NB4 (cell line): ENCODE measurements around the gene SMARCA4.

ENCODE experiments used
- DNase-seq: peaks from one replicate; pipeline ENCODE4 v3.0.0; 2010; ENCODE audit warnings: low read depth
- H3K4me3 ChIP-seq: one replicate; pipeline ENCODE4 v1.5.1; 2011; ENCODE audit warnings: mild to moderate bottlenecking, low read depth, low read length, moderate library complexity
- CTCF ChIP-seq: IDR thresholded peaks from one replicate; pipeline ENCODE4 v1.5.1; 2012; ENCODE audit warnings: low read depth, low read length
- MAX ChIP-seq: IDR thresholded peaks from 2 replicates; pipeline ENCODE4 v1.6.1; 2011; ENCODE audit warnings: low read depth, low read length
- MYC ChIP-seq: IDR thresholded peaks from 2 replicates; pipeline ENCODE4 v1.6.1; 2011; ENCODE audit warnings: low read depth, low read length
- POLR2A ChIP-seq: IDR thresholded peaks from 2 replicates; pipeline ENCODE4 v1.6.1; 2011; ENCODE audit warnings: mild to moderate bottlenecking; ENCODE audit not compliant: insufficient read length; ENCODE audit errors: extremely low read depth

Gene SMARCA4

GRCh38 chr19:11018763-11019162, 57.9 kb downstream of the SMARCA4 start:
- no peak overlapping the region for H3K4me3 ChIP-seq
- DNase-seq: no peak
- no peak for TF ChIP-seq MAX
- no peak for TF ChIP-seq MYC
- TF ChIP-seq POLR2A: no peak
- TF ChIP-seq CTCF: no peak

- no peak for DNase-seq
- no peak for TF ChIP-seq POLR2A
- TF ChIP-seq MYC: no peak
- TF ChIP-seq CTCF: no peak
- TF ChIP-seq MAX: no peak
- H3K4me3 ChIP-seq: no peak overlapping the region
Measured at GRCh38 chr19:11019262-11019661, 58.4 kb downstream of the SMARCA4 start.

- no peak for DNase-seq
- TF ChIP-seq MYC: no peak
- no peak for TF ChIP-seq MAX
- no peak for TF ChIP-seq POLR2A
- no peak for TF ChIP-seq CTCF
- no peak overlapping the region for H3K4me3 ChIP-seq
Measured at GRCh38 chr19:11019824-11020223, 59.0 kb downstream of the SMARCA4 start.

GRCh38 chr19:11020423-11020822, 59.6 kb downstream of the SMARCA4 start:
- TF ChIP-seq CTCF: no peak
- no peak for TF ChIP-seq POLR2A
- no peak for TF ChIP-seq MAX
- no peak for TF ChIP-seq MYC
- no peak overlapping the region for H3K4me3 ChIP-seq
- DNase-seq: no peak

GRCh38 chr19:11020982-11021759, 60.3 kb downstream of the SMARCA4 start:
- TF ChIP-seq POLR2A (no peak), MAX (no peak), MYC (no peak), CTCF (no peak)
- DNase-seq: no peak

GRCh38 chr19:11021760-11022144, 60.9 kb downstream of the SMARCA4 start:
- DNase-seq: no peak
- TF ChIP-seq MAX: no peak
- TF ChIP-seq POLR2A: no peak
- TF ChIP-seq MYC: no peak
- TF ChIP-seq CTCF: no peak
- no peak overlapping the region for H3K4me3 ChIP-seq

More at GRCh38 chr19:11020982-11021759, 60.3 kb downstream of the SMARCA4 start:
- H3K4me3 ChIP-seq: no peak overlapping the region
